Neural cell (in vitro differentiated cells): ENCODE data around the gene BAX. TPM values are rescaled to one million over a fixed set of nuclear protein-coding genes. Genes with fewer than 3 reads are reported as not detected.

ENCODE experiments used
- H2AFZ ChIP-seq: fragments of 200-600, 300-800 bp; sonication (generic), shearing (Covaris generic); 2 replicates; pipeline ENCODE4 v1.6.0; 2014; ENCODE audit warnings: low read depth, mild to moderate bottlenecking, antibody characterized with exemption, low read length, moderate library complexity
- H3F3A ChIP-seq: fragments of 200-600 bp; shearing (Covaris generic); 2 replicates; pipeline ENCODE4 v1.6.1; 2016; ENCODE audit warnings: mild to moderate bottlenecking, moderate library complexity, mixed read lengths, antibody characterized with exemption, low read length; ENCODE audit not compliant: insufficient read depth, poor library complexity, severe bottlenecking
- H3K27ac ChIP-seq: fragments of 200-600, 300-800 bp; sonication (generic), shearing (Covaris generic); 2 replicates; pipeline ENCODE4 v1.5.1; 2014; ENCODE audit warnings: mild to moderate bottlenecking, low read length, moderate library complexity
- H3K27me3 ChIP-seq: fragments of 300-800, 200-600 bp; sonication (generic), shearing (Covaris generic); 2 replicates; pipeline ENCODE4 v1.6.0; 2014; ENCODE audit warnings: mild to moderate bottlenecking, low read depth, low read length, moderate library complexity; ENCODE audit not compliant: insufficient read depth
- H3K36me3 ChIP-seq: fragments of 300-800, 200-600 bp; sonication (generic), shearing (Covaris generic); 2 replicates; pipeline ENCODE4 v1.5.1; 2014; ENCODE audit warnings: mild to moderate bottlenecking, antibody characterized with exemption, low read length, moderate library complexity; ENCODE audit not compliant: insufficient read depth
- H3K4me2 ChIP-seq: fragments of 300-800, 200-600 bp; sonication (generic), shearing (Covaris generic); 2 replicates; pipeline ENCODE4 v1.6.0; 2014; ENCODE audit warnings: mild to moderate bottlenecking, low read length
- H3K4me3 ChIP-seq: fragments of 300-800, 200-600 bp; sonication (generic), shearing (Covaris generic); 2 replicates; pipeline ENCODE4 v1.5.1; 2014; ENCODE audit warnings: mild to moderate bottlenecking, low read length, moderate library complexity
- H3K79me2 ChIP-seq: fragments of 200-600 bp; shearing (Covaris generic); replicated peaks from 2 replicates; pipeline ENCODE4 v1.6.0; 2014; ENCODE audit warnings: mild to moderate bottlenecking, low read length, moderate library complexity; ENCODE audit not compliant: insufficient read depth
- H3K9ac ChIP-seq: fragments of 300-800, 200-600 bp; sonication (generic), shearing (Covaris generic); 2 replicates; pipeline ENCODE4 v1.6.1; 2016; ENCODE audit warnings: mild to moderate bottlenecking, low read length, mixed read lengths
- H3K9me2 ChIP-seq: fragments of 200-600 bp; shearing (Covaris generic); 2 replicates; pipeline ENCODE4 v1.6.1; 2016; ENCODE audit warnings: mild to moderate bottlenecking, low read length, mixed read lengths; ENCODE audit not compliant: insufficient read depth
- H3K9me3 ChIP-seq: fragments of 200-600, 300-800 bp; sonication (generic), shearing (Covaris generic); 2 replicates; pipeline ENCODE4 v1.6.1; 2016; ENCODE audit warnings: mild to moderate bottlenecking, mixed run types, low read length, moderate library complexity, mixed read lengths
- H4K20me1 ChIP-seq: fragments of 200-600 bp; shearing (Covaris generic); 2 replicates; pipeline ENCODE4 v1.6.1; 2016; ENCODE audit warnings: mild to moderate bottlenecking, mixed run types; ENCODE audit not compliant: insufficient read depth
- CTCF ChIP-seq: fragments of 450-650 bp; IDR thresholded peaks from 2 replicates; pipeline ENCODE4 v1.5.1; 2014; ENCODE audit warnings: antibody characterized with exemption, mild to moderate bottlenecking, moderate library complexity; ENCODE audit not compliant: poor library complexity, severe bottlenecking
- EP300 ChIP-seq: fragments of 450-650 bp; conservative IDR thresholded peaks from 2 replicates; pipeline ENCODE4 v1.6.1; 2014; ENCODE audit warnings: antibody characterized with exemption, mild to moderate bottlenecking, moderate library complexity; ENCODE audit not compliant: poor library complexity, severe bottlenecking
- EZH2 ChIP-seq: fragments of 200-600, 300-800 bp; shearing (Covaris generic), sonication (generic); IDR thresholded peaks from 2 replicates; pipeline ENCODE4 v1.6.1; 2014; ENCODE audit warnings: antibody characterized with exemption, low read length, borderline replicate concordance, mild to moderate bottlenecking; ENCODE audit not compliant: insufficient read depth, poor library complexity, severe bottlenecking
- MXI1 ChIP-seq: fragments of 450-650 bp; conservative IDR thresholded peaks from 2 replicates; pipeline ENCODE4 v1.6.1; 2014; ENCODE audit warnings: antibody characterized with exemption, mild to moderate bottlenecking; ENCODE audit not compliant: poor library complexity, severe bottlenecking
- POLR2AphosphoS5 ChIP-seq: IDR thresholded peaks from 2 replicates; pipeline ENCODE4 v1.6.1; 2012
- RAD21 ChIP-seq: fragments of 450-650 bp; conservative IDR thresholded peaks from 2 replicates; pipeline ENCODE4 v1.6.1; 2014; ENCODE audit warnings: antibody characterized with exemption, mild to moderate bottlenecking, moderate library complexity
- REST ChIP-seq: IDR thresholded peaks from 2 replicates; pipeline ENCODE4 v1.6.1; 2012; ENCODE audit warnings: borderline replicate concordance
- SMC3 ChIP-seq: fragments of 450-650 bp; conservative IDR thresholded peaks from 2 replicates; pipeline ENCODE4 v1.6.1; 2014; ENCODE audit warnings: antibody characterized with exemption, mild to moderate bottlenecking, moderate library complexity; ENCODE audit not compliant: poor library complexity
- TAF1 ChIP-seq: IDR thresholded peaks from 2 replicates; pipeline ENCODE4 v1.6.1; 2012; ENCODE audit warnings: low read depth
- polyA plus RNA-seq: library from polyadenylated mRNA; depleted of rRNA; stranded (reverse); fragments of >200 nt; gene quantifications from 2 replicates; pipeline ENCODE4 v1.2.3, GENCODE V29; 2014

The BAX gene
- polyA plus RNA-seq, 1 donor from 2014 or later, result 71.9 TPM

- no peak overlapping the region for H3K4me3 ChIP-seq
- no peaks in the 10 kb centered on the region for H3K9me3 ChIP-seq
- no peaks in the 10 kb centered on the region for H4K20me1 ChIP-seq
- H2AFZ ChIP-seq, result no peak overlapping the region
- no peak overlapping the region for H3K9ac ChIP-seq
- H3K79me2 ChIP-seq, result no peaks in the 10 kb centered on the region
- no peaks in the 10 kb centered on the region for H3K9me2 ChIP-seq
- no peak overlapping the region for H3K27ac ChIP-seq
- no peak overlapping the region for H3K4me2 ChIP-seq
- no peaks in the 10 kb centered on the region for H3K27me3 ChIP-seq
- no peak for TF ChIP-seq EP300
- no peak for TF ChIP-seq SMC3
- TF ChIP-seq TAF1, result no peak
- TF ChIP-seq POLR2AphosphoS5, result no peak
- TF ChIP-seq CTCF, result no peak
- no peak for TF ChIP-seq RAD21
- no peak for TF ChIP-seq REST
- no peak for TF ChIP-seq MXI1
- no peak for TF ChIP-seq EZH2
- H3K36me3 ChIP-seq, result no peaks in the 10 kb centered on the region
- H3F3A ChIP-seq, result no peaks in the 10 kb centered on the region
These were observed 8.0 kb upstream of the BAX start for GRCh38 chr19:48946463-48947257.

- H3K36me3 ChIP-seq, result no peaks in the 10 kb centered on the region
- no peak overlapping the region for H3K4me2 ChIP-seq
- no peak overlapping the region for H3K27ac ChIP-seq
- no peaks in the 10 kb centered on the region for H3F3A ChIP-seq
- no peak overlapping the region for H2AFZ ChIP-seq
- H4K20me1 ChIP-seq, result no peaks in the 10 kb centered on the region
- no peaks in the 10 kb centered on the region for H3K9me2 ChIP-seq
- no peak overlapping the region for H3K9ac ChIP-seq
- no peaks in the 10 kb centered on the region for H3K79me2 ChIP-seq
- no peak overlapping the region for H3K4me3 ChIP-seq
- H3K9me3 ChIP-seq, result no peaks in the 10 kb centered on the region
- no peaks in the 10 kb centered on the region for H3K27me3 ChIP-seq
- no peak for TF ChIP-seq EP300
- TF ChIP-seq SMC3, result no peak
- no peak for TF ChIP-seq EZH2
- TF ChIP-seq POLR2AphosphoS5, result no peak
- no peak for TF ChIP-seq CTCF
- TF ChIP-seq REST, result no peak
- no peak for TF ChIP-seq MXI1
- no peak for TF ChIP-seq TAF1
- no peak for TF ChIP-seq RAD21
These were observed 7.5 kb upstream of the BAX start for GRCh38 chr19:48947258-48947542.
